ENCODE data around the gene CEP19.
"Not testable (repeated sequence)": the region's sequence is repeated elsewhere in the genome, so short reads cannot be mapped to it uniquely, and the experiment has no call there.

Gene CEP19

DNA sequence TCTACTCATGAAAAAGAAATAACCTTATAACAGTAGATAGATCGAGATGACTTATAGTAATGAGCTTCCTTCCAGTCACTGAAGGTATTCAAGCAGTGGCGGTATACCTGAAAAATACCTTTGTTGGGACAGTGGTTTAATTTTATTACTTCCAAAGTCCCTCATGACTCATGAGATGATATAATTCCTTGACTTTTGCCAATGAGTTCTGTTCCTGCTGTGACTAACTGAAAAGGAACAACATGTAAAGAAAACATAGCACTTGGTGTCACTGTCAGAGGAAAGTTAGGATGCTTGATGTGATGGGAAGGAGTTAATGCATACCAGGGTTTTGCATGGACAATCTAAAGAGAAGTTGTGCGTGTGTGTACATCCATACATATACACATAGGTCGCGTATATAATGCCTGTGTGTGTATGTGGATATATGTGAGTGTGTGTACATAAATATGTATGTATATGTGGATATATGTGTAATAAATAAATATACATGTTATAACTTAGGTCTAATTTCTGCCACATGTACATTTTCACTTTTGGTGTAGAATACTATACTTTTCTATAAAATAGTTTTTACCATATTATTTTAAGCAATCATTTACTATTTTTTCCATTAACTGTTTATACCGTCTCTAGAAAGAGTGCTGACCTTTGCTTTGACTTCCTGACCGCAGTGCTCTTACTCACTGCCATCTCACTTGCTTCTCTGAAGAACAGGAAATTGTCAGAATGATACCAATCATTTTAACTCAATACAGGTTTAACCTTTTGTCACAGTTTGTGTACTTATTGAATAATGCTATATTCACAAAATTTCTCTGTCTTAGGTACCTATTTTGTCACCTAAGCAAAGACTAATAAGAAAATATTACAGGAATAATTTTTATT is 15.0 kb upstream of the CEP19 start:
- no peak overlapping the region for H3K4me3 ChIP-seq (ENCODE audit: low read depth, low read length)
- no peak for DNase-seq (ENCODE audit: low read depth)
- TF ChIP-seq, protein P1, sequence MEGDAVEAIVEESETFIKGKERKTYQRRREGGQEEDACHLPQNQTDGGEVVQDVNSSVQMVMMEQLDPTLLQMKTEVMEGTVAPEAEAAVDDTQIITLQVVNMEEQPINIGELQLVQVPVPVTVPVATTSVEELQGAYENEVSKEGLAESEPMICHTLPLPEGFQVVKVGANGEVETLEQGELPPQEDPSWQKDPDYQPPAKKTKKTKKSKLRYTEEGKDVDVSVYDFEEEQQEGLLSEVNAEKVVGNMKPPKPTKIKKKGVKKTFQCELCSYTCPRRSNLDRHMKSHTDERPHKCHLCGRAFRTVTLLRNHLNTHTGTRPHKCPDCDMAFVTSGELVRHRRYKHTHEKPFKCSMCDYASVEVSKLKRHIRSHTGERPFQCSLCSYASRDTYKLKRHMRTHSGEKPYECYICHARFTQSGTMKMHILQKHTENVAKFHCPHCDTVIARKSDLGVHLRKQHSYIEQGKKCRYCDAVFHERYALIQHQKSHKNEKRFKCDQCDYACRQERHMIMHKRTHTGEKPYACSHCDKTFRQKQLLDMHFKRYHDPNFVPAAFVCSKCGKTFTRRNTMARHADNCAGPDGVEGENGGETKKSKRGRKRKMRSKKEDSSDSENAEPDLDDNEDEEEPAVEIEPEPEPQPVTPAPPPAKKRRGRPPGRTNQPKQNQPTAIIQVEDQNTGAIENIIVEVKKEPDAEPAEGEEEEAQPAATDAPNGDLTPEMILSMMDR (IDR thresholded peaks at IDR 0.05; ENCODE audit: control insufficient read depth, extremely low read depth, insufficient read depth): no peak

DNA sequence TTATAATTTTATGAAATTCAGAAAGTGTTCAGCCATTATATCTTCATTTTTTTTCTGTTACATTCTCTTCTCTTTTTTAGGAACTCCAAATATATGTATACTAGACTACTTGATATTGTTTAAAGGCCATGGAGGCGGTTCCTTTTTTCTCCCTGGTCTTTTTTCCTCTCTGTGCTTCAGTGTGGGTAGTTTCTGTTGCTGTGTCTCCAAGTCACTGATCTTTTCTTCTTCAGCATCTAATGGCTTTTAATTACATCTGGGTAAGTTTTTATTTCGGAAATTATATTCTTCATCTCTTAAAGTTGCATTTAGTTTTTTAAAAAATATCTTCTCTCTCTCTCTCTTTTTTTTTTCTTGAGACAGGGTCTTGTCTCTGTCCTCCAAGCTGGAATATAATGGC is 9.0 kb upstream of the CEP19 start:
- no peak for DNase-seq (ENCODE audit: low read depth)
- TF ChIP-seq, protein P1 (IDR thresholded peaks at IDR 0.05; ENCODE audit: control insufficient read depth, extremely low read depth, insufficient read depth): no peak
- H3K4me3 ChIP-seq (ENCODE audit: low read depth, low read length): no peak overlapping the region

DNA sequence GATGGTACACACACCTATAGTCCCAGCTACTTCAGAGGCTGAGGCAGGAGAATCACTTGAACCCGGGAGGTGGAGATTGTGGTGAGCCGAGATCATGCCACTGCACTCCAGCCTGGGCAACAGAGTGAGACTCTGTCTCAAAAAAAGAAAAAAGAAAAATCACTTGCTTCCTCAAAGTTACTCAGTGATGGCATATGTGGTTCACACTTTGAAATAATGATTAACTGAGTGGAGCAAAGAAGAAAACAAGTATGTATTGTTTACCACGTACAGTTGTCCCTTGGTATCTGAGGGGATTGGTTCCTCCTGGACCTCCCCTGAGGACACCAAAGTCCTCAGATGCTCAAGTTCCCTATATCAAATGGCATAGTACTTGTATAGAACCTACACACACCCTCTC is 5.1 kb upstream of the CEP19 start:
- DNase-seq (ENCODE audit: low read depth); H3K4me3 ChIP-seq (ENCODE audit: low read depth, low read length): not testable (repeated sequence)

DNA sequence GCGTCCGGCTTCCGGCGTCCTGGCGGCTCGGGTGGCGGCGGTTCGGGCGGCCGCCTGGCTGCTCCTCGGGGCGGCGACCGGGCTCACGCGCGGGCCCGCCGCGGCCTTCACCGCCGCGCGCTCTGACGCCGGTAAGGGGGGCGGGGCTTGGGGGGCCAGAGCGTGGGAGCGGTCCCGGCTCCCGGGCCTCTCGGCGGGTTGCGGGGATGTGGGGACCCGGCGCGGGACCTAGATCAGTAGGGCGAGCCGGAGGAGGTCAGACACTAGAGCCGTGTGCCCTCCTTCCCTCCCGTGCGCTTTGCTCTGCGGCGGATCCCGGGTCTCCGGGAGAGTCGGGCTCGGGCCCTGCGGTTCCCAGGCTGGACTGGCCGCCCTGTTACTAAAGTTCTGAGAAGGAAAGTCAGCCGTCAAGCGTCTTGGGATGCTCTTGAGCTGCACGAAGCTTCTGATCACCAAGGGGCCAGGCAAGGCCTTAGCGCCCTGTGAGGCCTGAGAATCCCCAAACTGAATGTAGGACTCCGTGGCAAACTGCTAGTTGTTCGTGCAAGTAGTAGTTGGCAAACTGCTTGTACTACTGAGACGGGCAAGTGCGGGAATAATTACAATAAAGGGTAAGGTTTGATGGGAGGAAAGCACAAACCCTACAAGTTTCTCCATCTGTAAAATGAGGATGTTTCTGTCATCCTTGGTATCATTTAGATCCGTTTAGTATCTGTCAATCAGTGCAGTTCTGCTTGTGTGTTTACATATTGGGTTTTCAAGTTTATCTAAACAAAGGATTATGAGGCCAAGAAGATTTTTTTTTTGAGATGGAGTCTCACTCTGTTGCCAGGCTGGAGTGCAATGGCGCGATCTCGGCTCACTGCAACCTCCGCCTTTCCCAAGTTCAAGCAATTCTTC is 714 bp upstream of the CEP19 start:
- peak overlapping the region; percentile 76 for H3K4me3 ChIP-seq (ENCODE audit: low read depth, low read length)
- TF ChIP-seq, protein P1 (IDR thresholded peaks at IDR 0.05; ENCODE audit: control insufficient read depth, extremely low read depth, insufficient read depth): no peak
- peak; percentile 7 for DNase-seq (ENCODE audit: low read depth)

DNA sequence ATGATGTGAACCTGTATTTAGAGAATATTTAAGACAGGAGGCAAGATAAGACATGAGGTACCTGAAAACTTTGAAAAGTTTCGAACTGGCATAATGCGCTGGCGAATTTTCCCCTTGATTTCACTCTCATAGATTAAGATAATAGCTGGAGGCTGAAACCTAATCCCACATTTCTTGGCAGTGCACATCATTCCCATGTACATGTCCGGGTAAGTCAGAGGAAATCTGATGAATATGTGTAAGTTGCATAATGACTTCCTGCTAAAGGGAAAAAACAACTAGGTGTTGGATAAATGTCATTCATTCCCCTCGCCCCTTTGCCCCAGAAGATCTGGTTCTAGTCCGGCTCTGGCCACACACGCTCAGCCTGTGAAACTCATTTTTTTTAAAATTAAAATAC is 3.6 kb downstream of the CEP19 start:
- TF ChIP-seq, protein P1 (IDR thresholded peaks at IDR 0.05; ENCODE audit: control insufficient read depth, extremely low read depth, insufficient read depth): no peak
- no peak overlapping the region for H3K4me3 ChIP-seq (ENCODE audit: low read depth, low read length)
- DNase-seq (ENCODE audit: low read depth): no peak

DNA sequence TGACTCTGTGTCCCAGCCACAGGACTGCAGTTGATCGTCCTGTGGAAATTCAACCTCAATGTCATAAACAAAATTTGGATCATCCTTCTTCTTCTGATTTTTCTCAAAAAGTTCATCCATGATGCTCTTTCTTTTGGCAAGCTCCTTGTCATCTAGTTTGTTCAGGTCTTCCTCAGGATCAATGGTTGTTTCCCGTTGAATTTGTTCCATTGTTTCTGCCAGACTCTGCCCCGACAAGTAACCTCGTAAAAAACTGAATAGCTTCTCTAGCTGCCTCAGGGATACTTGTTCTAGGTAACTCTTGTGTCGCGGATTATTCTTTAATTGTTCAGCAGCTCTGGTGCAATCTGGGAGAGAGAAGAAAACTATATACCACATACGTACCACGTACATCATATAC is 4.5 kb downstream of the CEP19 start:
- TF ChIP-seq, protein P1 (IDR thresholded peaks at IDR 0.05; ENCODE audit: control insufficient read depth, extremely low read depth, insufficient read depth): no peak
- no peak for DNase-seq (ENCODE audit: low read depth)
- H3K4me3 ChIP-seq (ENCODE audit: low read depth, low read length): no peak overlapping the region

DNA sequence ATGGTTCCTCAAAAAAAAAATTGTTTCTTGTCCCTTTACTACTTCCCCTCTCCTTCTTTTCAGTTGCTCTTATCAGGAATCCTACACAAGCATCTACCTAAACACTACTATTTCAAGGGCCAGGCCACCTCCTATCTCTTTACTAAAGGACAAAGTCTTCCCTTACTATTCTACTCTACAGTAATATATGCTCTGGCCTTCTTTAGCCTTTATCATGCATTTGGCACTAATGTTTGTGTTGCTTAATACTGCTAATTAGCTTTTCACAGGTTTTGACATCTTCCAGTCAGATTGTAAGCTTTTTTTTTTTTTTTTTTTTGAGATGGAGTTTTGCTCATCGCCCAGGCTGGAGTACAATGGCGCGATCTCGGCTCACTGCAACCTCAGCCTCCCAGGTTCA is 5.3 kb downstream of the CEP19 start:
- no peak for DNase-seq (ENCODE audit: low read depth)
- TF ChIP-seq, protein P1 (IDR thresholded peaks at IDR 0.05; ENCODE audit: control insufficient read depth, extremely low read depth, insufficient read depth): no peak
- no peak overlapping the region for H3K4me3 ChIP-seq (ENCODE audit: low read depth, low read length)
